ENCODE measurements around the gene HRH1. TPM values are rescaled to one million over a fixed set of nuclear protein-coding genes. Genes with fewer than 3 reads are reported as not detected.

Gene HRH1
- total RNA-seq, 1 donor = 9.8 TPM

DNA sequence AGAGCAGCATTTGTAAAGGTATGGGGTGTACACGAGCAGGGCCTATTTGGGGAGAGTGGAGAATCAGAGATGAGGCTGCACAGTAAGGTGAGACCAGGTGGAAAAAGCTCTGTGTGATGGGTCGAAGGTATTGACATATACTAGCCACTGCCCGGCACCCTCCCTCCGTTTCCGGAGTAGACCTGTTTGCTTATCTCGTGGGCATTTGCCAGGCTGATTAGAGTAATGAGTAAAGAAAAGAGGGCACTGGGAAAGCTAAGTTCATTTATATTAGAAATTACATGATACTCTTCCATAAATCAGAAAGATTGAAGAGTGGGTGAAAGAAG lies 71.7 kb downstream of the HRH1 start:
- peak overlapping the region; percentile 98 for H3K4me2 ChIP-seq (ENCODE audit: insufficient read depth, low read length)
- no peak for DNase-seq (ENCODE audit: insufficient read length, low spot score, missing footprints)
- TF ChIP-seq, protein P1, sequence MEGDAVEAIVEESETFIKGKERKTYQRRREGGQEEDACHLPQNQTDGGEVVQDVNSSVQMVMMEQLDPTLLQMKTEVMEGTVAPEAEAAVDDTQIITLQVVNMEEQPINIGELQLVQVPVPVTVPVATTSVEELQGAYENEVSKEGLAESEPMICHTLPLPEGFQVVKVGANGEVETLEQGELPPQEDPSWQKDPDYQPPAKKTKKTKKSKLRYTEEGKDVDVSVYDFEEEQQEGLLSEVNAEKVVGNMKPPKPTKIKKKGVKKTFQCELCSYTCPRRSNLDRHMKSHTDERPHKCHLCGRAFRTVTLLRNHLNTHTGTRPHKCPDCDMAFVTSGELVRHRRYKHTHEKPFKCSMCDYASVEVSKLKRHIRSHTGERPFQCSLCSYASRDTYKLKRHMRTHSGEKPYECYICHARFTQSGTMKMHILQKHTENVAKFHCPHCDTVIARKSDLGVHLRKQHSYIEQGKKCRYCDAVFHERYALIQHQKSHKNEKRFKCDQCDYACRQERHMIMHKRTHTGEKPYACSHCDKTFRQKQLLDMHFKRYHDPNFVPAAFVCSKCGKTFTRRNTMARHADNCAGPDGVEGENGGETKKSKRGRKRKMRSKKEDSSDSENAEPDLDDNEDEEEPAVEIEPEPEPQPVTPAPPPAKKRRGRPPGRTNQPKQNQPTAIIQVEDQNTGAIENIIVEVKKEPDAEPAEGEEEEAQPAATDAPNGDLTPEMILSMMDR (IDR thresholded peaks at IDR 0.05; ENCODE audit: extremely low read depth, low read depth, low read length) = no peak

GRCh38 chr3:11228041-11228440 lies 73.7 kb downstream of the HRH1 start:
- H3K27ac ChIP-seq (ENCODE audit: low read depth, low read length) = no peak overlapping the region

More for the DNA sequence above, 71.7 kb downstream of the HRH1 start:
- Histone ChIP-seq H3K27me3 (ENCODE audit: insufficient read depth, low read length) (no peaks in the 10 kb centered on the region), H3K9me3 (ENCODE audit: low read depth, low read length) (no peaks in the 10 kb centered on the region), H3K4me1 (ENCODE audit: insufficient read depth, low read length) (peaks cover 26% of the 10 kb centered on the region), H3K4me3 (ENCODE audit: insufficient read depth, low read length) (peak overlapping the region; percentile 72), H4K20me1 (ENCODE audit: insufficient read depth, low read length) (peaks cover 5% of the 10 kb centered on the region), H3K36me3 (ENCODE audit: insufficient read depth, low read length) (no peaks in the 10 kb centered on the region), H2AFZ (ENCODE audit: low read length) (peak overlapping the region; percentile 88), H3K27ac (ENCODE audit: low read depth, low read length) (peak overlapping the region; percentile 99), H3K79me2 (ENCODE audit: insufficient read depth, low read length) (peaks cover 55% of the 10 kb centered on the region)

DNA sequence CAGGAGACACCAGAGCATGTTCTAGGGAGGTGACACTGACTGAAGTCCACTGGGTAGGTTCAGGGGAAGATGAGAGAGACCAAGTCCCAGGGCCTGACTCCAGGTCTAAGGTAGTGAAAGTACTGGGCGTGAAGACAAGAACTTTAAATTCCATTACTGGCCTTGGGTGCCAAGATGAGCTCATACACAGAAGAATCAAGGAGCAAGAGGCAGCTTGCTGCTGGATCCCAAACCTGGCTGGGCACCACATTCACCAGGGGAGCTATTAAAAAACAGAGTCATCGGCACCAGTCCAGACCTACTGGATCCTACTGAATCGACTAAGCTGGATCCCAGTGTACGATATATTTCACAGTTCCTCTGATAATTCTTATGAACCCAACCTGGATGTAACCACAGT lies 75.8 kb downstream of the HRH1 start:
- DNase-seq (ENCODE audit: insufficient read length, low spot score, missing footprints) = no peak
- H3K27ac ChIP-seq (ENCODE audit: low read depth, low read length) = no peak overlapping the region
- no peak overlapping the region for H3K4me3 ChIP-seq (ENCODE audit: insufficient read depth, low read length)
- no peaks in the 10 kb centered on the region for H3K27me3 ChIP-seq (ENCODE audit: insufficient read depth, low read length)
- TF ChIP-seq, protein P1 (IDR thresholded peaks at IDR 0.05; ENCODE audit: extremely low read depth, low read depth, low read length) = no peak
- no peaks in the 10 kb centered on the region for H3K36me3 ChIP-seq (ENCODE audit: insufficient read depth, low read length)
- peaks cover 15% of the 10 kb centered on the region for H3K4me1 ChIP-seq (ENCODE audit: insufficient read depth, low read length)
- H3K4me2 ChIP-seq (ENCODE audit: insufficient read depth, low read length) = no peak overlapping the region
- peaks cover 42% of the 10 kb centered on the region for H3K79me2 ChIP-seq (ENCODE audit: insufficient read depth, low read length)
- no peaks in the 10 kb centered on the region for H4K20me1 ChIP-seq (ENCODE audit: insufficient read depth, low read length)
- H3K9me3 ChIP-seq (ENCODE audit: low read depth, low read length) = no peaks in the 10 kb centered on the region
- H2AFZ ChIP-seq (ENCODE audit: low read length) = no peak overlapping the region

More at GRCh38 chr3:11228041-11228440, 73.7 kb downstream of the HRH1 start:
- DNase-seq (ENCODE audit: insufficient read length, low spot score, missing footprints) = no peak
- no peak overlapping the region for H3K4me2 ChIP-seq (ENCODE audit: insufficient read depth, low read length)
- no peak overlapping the region for H2AFZ ChIP-seq (ENCODE audit: low read length)
- peaks cover 26% of the 10 kb centered on the region for H3K4me1 ChIP-seq (ENCODE audit: insufficient read depth, low read length)
- no peak overlapping the region for H3K4me3 ChIP-seq (ENCODE audit: insufficient read depth, low read length)
- no peaks in the 10 kb centered on the region for H3K27me3 ChIP-seq (ENCODE audit: insufficient read depth, low read length)
- H3K79me2 ChIP-seq (ENCODE audit: insufficient read depth, low read length) = peaks cover 54% of the 10 kb centered on the region
- TF ChIP-seq, protein P1 (IDR thresholded peaks at IDR 0.05; ENCODE audit: extremely low read depth, low read depth, low read length) = no peak
- no peaks in the 10 kb centered on the region for H3K9me3 ChIP-seq (ENCODE audit: low read depth, low read length)
- H3K36me3 ChIP-seq (ENCODE audit: insufficient read depth, low read length) = no peaks in the 10 kb centered on the region
- H4K20me1 ChIP-seq (ENCODE audit: insufficient read depth, low read length) = no peaks in the 10 kb centered on the region

DNA sequence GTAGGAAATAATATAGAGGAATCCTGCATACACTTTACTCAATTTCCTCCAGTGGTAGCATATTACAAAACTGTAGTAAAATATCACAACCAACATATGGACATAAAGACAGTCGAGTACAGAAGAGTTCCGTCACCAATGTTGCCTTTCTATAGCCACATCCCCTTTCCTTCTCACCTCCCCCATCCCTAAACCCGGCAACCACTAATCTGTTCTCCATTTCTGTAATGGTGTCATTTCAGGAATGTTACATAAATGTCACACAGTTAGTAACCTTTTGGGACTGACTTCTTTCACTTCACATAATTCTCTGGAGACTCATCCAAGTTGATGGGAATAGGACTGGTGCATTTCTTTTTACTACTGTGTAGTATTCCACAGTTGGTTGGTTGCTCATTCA lies 76.5 kb downstream of the HRH1 start:
- H3K4me2 ChIP-seq (ENCODE audit: insufficient read depth, low read length) = no peak overlapping the region
- H3K27ac ChIP-seq (ENCODE audit: low read depth, low read length) = no peak overlapping the region
- H3K9me3 ChIP-seq (ENCODE audit: low read depth, low read length) = no peaks in the 10 kb centered on the region
- H3K27me3 ChIP-seq (ENCODE audit: insufficient read depth, low read length) = no peaks in the 10 kb centered on the region
- H3K36me3 ChIP-seq (ENCODE audit: insufficient read depth, low read length) = no peaks in the 10 kb centered on the region
- TF ChIP-seq, protein P1 (IDR thresholded peaks at IDR 0.05; ENCODE audit: extremely low read depth, low read depth, low read length) = no peak
- H3K79me2 ChIP-seq (ENCODE audit: insufficient read depth, low read length) = peaks cover 44% of the 10 kb centered on the region
- peaks cover 10% of the 10 kb centered on the region for H3K4me1 ChIP-seq (ENCODE audit: insufficient read depth, low read length)
- no peak overlapping the region for H3K4me3 ChIP-seq (ENCODE audit: insufficient read depth, low read length)
- DNase-seq (ENCODE audit: insufficient read length, low spot score, missing footprints) = no peak
- no peak overlapping the region for H2AFZ ChIP-seq (ENCODE audit: low read length)
- H4K20me1 ChIP-seq (ENCODE audit: insufficient read depth, low read length) = no peaks in the 10 kb centered on the region

Measured in osteoblast (primary cell).